HG03280 (cell line): ENCODE measurements around the gene CDKN2B-AS1.

Source experiments
- ATAC-seq: cut with Tn5 transposase; IDR thresholded peaks from one replicate; pipeline ENCODE4 v1.9.1; 2021; ENCODE audit warnings: mild to moderate bottlenecking, moderate library complexity; ENCODE audit not compliant: unreplicated experiment

Gene CDKN2B-AS1

DNA sequence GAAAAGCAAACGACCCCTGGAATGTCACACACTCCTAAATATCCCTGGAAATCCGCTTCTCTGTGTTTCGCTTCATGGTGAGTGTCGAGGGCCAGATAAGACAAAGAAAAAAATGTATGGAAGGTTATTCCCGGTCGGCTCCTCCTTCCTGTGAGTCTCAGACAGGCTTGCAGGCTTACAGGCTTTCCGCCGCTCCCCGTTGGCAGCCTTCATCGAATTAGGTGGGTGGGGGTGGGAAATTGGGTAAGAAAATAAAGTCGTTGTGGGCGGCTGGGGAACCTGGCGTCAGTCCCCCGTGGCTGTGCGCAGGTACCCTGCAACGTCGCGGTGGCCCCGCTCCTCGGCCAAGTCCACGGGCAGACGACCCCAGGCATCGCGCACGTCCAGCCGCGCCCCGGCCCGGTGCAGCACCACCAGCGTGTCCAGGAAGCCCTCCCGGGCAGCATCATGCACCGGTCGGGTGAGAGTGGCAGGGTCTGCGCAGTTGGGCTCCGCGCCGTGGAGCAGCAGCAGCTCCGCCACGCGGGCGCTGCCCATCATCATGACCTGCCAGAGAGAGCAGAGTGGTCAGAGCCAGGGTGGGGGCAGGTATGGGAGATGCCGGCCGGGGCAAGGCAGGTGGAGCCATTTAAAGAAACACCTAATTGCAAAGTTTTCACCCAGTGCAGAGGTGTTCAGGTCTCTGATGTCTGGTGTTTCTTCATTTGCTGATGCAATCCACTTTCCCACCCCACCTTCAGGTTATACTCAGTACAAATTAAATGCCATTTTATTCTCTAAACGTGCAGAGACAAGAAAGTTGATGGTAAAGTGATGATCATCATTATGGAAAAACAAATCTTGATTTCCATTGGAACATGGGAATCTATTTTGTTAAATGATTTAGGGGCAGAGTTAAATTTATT is 11.4 kb downstream of the CDKN2B-AS1 start:
- ATAC-seq, result no peak

DNA sequence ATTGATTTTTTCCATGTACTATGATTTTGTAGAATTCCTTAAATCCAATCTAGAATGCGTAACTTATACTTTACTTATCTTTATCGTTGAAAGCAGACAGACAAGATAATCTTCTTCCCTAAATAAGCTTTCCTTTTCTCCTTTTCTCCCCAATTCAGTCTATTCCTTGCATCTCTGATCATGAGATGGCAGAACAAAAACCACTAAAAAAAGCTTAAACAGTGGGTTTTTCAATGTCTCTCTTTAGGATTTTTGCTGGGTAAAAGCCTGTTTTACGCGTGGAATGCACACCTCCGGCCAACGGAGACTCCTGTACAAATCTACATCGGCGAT is 13.8 kb downstream of the CDKN2B-AS1 start:
- ATAC-seq, result no peak

DNA sequence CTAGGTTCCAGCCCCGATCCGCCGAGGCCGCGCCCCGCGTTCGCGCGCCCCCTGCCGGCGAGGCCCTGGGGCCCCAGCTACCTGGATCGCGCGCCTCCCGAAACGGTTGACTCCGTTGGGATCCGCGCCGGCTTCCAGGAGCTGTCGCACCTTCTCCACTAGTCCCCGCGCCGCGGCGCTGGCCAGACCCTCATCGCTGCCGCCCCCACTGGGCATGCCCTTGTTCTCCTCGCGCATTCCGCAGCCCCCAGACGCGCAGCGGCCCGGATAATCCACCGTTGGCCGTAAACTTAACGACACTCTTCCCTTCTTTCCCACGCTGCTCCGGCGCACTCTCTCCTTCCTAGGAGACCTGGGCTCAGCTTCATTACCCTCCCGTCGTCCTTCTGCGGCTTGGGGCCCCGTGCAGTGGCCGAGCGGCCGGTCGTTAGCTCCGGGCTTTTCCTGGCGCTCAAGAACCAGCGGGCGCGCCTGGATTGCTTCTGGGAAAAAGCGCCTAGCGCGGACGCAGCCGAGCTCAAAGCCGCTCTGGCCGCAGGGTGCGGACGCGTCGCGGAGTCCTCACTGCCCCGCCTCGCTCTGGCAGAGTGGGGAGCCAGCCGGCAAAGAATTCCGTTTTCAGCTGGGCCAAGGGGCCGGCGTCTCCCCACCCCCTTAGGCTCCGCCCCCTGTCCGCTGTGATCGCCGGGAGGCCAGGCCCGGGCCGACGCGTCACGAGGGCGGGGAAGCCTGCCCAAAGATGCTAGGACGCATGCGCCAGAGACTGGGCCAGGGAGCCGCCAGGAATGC is 14.3 kb downstream of the CDKN2B-AS1 start, which contains the start of gene CDKN2B:
CDKN2B (minus strand) TSS at position 589 of the 789 bp plus-strand sequence; CDS start at position 237, 352 bp downstream.
- peak; percentile 90 for ATAC-seq

DNA sequence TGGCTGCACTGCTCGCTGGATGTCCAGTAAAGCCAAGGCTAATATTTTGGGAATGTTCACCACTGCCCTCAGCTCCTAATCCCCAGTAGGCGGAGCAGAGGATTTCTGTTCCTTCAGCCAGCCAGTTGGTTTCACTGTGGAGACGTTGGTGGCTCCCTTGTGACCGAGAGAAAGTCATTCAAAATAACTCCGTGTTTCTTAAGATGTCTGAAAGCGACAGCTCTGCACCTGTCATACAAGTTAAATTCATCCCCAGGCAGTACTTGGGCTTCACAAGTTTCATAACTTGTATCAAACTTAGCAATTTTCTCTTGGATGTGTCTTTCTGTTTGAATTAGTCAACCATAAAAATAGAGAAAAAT is 14.9 kb downstream of the CDKN2B-AS1 start:
- peak; percentile 46 for ATAC-seq

DNA sequence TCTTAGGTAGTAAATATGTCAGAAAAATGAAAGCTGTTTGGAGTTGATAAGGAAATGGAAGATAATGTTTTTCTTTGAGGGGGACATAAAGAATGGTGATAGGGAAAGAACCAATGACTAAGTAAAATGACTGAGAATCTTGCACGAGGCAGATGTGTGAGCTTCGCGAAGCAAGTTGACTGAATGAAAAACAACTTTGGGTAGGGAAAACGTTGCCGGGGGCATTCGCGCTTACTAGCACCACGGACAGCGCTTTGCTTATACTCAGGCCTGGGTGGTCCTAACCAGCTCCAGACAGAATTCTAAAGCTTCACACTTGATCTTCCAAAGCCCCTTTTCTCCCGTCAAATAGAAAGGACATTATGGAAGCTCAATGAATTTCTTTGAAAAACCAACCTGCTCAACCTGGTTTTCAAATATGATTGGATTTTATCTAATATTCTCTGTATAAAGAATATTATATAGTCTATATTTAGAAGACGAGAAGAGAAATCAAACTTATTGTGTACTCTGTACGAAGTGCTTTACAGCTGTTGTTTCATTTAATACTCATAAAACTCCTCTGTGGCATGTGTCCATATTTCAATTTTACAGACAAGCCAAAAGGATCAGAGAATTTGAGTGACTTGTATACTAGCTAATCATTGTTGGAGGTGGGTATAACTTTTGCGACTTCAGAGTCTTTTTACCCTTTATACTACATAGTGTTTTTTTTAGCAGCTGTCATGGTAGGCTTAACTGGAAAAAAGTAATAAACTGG is 16.5 kb downstream of the CDKN2B-AS1 start:
- ATAC-seq, result no peak

DNA sequence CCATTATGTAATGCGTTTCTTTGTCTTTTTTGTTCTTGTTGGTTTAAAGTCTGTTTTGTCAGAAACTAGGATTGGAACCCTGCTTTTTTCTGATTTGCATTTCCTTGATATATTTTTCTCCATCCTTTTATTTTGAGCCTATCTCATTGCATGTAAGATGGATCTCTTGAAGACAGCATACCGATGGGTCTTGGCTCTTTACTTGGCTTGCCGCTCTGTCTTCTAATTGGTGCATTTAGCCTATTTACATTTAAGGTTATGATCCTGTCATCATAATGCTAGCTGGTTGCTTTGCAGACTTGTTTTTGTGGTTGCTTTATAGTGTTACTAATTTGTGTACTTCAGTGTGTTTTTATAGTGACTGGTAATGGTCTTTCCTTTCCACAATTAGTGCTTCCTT is 27.8 kb downstream of the CDKN2B-AS1 start:
- ATAC-seq, result no peak

DNA sequence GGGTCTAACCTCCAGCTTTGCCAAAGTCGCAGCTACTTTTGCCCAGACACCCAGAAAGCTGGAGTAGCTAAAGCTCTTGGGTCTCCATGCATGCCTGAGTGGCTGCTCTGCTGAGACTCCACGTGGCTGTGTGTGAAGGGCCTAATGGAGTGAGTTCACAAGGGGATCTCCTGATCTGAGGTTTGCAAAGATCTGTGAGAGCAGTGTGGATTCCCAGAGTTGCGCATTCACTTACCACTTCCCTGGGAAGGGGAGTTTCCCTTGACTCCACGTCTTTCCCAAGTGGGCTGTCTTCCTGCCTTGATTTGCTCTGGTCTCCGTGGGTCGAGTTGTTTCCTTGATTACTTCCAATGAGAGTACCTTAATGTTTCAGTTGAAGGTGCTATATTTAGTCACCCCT is 32.1 kb downstream of the CDKN2B-AS1 start:
- no peak for ATAC-seq

DNA sequence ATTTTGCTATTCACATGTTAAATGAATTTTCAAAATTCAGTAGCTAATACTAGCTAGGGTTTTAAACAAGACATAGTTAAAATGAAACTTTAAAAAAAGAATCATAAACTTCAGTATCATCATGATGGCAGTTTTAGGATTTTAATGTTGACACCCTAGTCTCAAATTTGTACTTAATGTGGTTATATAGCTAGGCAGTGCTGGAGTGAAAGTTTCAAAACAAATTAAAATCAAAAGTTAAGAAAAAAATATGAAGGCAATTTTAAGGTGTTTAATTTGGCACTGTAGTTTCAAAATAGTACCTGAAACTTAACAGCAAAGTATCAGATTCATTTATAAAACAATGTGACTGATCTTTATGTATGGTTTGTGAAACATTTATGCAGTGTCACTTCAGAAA is 33.8 kb downstream of the CDKN2B-AS1 start:
- ATAC-seq, result no peak

DNA sequence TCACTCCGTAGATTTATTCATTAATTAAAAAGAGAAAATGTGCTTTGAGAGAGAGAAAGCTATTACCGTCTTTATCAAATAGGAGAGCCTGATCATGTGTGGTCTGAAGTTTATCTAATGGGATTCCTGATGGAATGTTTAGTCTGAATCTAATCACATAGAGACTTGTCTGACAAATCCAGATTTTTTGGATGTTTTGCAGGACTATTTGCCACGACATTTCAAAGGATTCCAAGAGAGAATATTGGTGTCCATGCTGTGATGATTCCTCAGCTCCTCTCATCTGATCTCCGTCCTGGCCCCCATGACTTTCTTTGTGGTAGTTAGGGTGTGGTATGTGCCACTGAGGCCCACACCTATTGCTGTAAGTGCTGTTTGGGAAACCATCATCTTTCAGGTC is 34.6 kb downstream of the CDKN2B-AS1 start:
- ATAC-seq, result no peak

DNA sequence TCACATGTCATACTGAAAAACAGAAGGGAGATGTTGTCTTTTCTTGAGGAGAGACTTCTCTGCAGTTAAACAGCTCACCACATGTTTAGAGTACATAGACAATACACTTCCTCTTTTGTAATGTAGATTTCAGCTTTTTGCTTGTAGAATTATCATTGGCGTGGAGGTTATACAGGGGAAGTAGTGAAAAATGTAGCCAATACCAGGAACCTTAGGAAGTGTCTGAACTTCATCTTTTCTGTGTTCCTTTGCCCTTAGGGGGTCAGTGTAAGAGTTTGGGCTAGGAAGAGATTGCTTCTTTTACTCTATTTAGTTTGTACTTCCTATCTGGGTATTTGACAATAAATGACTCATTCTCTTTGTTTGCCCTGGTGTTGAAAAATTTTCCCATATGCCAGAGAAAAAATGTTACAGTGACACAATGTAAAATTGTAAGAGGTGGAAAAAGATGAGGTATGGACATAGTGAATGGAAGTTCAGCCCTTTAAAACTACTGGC is 35.6 kb downstream of the CDKN2B-AS1 start:
- ATAC-seq, result peak; percentile 82

DNA sequence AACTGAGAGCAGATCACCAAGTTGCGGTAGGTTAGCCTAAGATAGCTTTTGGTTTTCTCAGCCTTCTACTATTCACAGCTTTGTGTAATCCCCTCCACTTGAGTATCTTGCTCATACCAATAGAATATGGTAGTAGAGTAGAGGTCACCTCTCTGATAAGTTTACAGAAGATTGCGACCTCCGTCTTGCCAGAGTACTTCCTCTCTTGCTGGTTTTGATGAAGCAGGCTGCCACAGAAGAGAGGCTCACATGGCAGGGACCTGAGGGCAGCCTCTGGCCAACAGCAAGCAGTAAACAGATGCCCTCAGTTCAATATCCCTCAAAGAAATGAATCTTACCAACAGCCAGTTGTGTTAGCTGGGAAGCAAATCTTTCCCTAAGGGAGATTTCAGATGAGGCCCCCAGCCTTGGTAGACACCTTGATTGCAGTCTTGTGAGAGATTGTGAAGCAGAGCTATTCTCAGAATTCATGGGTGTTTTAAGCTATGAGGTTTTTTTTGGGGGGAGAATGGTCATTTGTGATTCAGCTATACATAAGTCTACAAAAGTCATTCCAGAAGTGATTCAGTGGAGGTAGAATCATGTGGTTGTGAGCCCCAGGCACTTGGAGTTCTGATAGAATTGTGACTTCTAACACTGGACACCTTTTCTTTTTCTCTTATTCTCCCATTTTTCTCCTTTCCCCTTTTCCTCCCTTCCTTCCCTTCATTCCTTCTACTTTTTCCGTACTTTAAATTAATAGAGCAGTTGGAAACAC is 37.2 kb downstream of the CDKN2B-AS1 start:
- no peak for ATAC-seq

DNA sequence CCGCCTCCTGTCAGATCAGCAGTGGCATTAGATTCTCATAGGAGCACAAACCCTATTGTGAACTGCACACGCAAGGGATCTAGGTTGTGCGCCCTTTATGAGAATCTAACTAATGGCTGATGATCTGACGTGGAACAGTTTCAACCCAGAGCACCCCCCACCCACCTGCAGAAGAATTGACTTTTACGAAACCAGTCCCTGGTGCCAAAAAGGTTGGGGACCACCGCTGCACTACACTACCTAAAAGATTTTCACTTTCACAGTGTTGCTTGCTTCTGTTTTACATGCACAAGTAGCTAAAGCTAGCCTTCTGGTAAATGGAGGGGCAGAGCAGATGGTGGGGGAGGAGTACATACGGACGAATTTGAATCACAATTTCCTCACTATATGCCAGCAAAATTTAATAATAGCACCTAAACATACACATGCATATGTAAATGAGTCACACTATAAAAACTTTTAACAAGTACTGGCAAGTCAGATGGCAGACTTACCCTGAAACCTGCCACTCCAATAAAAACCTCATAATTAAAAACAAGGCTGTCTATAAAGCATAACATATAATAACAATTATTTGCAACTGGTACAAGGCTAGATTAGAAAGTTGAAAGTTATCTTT is 38.5 kb downstream of the CDKN2B-AS1 start:
- no peak for ATAC-seq

DNA sequence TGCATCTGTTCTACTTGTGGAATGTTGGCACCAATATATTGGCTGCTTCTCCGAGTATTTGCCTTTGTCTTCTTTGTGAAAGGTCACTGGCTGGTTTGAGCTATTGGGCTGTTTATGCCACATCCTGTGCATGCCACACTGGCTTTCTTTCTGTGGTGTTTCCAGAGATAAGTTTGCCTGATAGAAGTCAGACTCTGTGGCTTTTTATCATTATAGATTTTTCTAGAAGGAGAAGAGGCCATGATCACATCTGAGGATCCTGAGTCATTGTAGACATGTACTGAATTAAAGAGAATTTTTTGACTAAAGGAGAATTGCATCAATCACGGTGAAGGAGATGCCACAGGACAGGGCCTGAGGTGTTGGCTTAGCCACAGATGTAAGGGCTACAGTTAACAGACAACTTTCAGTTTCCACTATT is 41.0 kb downstream of the CDKN2B-AS1 start:
- ATAC-seq, result no peak

DNA sequence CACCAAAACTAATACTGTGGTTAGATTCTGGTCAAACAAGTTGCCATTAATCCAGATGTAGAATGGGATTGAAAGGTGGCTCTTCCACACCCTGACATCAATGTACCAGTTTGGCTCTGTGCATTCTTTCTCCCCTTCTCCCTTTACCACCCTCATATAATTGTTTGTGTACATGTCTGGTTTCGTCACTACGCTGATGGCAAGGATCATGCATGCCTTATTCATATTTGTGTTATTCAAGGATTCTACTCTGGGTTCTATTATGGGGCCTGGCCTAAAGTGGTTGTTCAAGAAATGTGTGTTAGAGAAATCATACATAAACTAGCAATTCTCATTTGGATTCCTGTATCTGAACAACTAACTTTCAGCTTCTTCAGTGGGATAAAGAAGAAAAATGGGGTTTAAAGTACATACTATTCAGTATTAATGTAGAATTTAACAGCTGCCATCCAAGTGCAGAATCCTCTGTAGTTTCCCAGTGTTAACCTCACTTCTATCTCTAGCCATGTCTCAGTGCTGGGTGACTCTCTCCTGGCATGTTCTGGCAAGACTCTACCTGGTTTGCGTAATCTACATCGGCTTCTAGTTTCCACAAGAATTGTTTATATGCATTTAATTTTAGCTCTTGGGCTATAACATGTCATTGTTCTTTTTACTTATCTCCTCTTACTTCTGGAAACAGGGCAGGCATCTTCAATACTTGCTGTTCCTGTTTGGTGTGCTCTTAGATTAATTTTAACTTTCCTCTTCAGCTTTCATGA is 42.5 kb downstream of the CDKN2B-AS1 start:
- no peak for ATAC-seq

DNA sequence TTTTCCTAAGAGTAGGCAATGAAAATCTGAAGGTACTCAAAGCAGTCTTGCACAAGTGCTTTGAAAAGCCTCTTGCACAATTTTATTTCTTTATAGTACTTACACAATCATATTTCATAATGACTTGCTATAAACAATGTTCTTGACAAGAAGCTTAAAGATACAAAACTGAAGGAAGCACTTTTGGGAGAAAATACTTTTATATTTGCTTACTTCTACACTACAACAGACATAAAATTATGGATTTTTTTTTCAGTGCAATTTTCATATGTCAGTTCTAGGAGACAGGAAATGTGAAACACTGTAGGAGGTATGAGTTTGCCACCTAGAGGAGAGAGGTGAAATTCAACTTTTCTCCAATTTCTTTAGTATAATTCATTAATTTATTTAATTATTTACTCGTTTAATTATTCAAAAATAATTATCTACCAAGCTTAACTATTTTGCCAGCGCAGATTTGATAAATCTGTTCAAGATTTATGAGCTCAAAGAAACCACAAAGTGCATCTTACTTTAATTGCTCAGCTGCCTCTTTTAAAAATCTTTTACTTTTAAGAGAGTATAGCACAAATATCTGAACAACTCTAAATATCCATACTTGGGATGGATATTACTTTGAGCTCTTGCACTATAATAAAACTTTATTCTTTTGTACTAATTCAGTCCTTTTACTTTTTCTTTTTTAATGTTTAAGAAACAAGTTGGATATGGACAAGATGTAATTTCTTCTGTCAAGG is 43.5 kb downstream of the CDKN2B-AS1 start:
- ATAC-seq, result no peak

DNA sequence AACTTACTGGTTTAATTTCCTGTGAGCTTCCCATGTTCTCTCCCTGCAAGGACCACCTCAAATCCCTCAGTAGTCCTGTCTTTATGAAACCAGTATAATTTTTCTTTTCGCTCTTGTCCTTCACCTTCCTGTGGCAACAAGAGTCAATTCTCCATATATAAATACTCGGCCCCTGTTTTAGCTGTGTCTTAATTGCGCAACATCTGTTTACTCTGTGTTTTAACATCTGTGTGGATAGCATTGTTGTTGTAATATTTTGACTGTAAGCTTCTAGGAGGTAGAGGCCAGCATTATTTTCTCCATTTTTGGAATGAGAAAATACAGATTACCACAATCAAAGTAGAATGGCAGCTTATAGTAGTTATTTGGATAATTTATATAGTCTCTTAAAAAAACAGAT is 44.7 kb downstream of the CDKN2B-AS1 start:
- ATAC-seq, result no peak

DNA sequence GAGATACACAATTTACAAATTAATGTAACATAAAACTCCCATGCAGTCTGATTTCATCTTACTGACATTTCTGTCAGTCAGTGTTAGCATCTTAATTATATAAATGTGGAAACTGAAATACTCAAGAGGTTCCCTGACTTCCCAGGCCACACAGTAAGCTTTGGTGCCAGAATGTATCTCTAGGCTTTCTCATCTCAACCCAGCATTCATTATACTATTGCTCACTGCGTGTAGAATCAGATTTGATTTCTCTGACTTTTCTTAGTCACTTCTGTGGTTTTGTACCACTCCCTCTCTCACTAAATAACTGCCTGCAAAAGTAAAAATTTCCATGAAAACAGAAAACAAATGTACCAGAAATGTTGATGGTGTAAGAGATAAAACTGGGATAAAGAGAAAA is 46.2 kb downstream of the CDKN2B-AS1 start:
- no peak for ATAC-seq

DNA sequence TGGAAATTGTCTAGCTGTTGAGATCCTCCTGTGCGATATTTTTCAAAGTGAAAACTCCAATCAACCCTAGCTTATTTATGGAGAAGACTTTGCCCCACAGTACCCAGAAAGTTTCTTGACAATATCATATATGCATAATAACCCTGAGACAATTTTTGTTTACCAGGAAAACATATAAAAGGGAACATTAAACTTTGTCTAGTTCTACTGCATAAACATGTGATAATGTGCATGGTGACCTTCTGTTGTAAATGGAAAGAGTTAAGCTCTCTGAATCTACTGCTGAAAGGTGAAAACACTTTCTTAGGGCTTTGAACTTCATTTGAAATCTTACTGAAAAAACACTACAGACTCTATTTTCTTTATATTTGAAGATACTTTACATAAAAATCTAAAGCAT is 46.8 kb downstream of the CDKN2B-AS1 start:
- ATAC-seq, result no peak

DNA sequence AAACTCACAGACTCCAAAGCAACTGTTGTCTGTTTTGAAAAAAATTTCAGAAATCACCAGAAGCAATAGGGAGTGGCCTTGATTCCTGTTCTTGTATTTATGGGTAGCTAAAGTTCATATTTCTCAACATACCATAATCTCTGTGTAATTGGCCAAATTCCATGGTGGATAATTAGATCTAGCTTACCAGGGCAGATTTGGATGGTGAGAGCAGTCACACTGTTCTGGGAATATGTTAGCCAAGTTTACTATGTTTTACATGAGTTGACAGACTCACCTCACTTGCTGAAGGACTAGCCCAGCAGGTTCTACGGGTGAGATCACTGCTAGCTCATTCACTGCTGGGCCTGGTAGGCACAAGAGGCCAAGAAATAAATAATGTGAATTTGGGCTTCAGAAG is 47.2 kb downstream of the CDKN2B-AS1 start:
- ATAC-seq, result no peak
